B cell (primary cell): Measurements from ENCODE around the gene COL6A1. TPM values are rescaled to one million over a fixed set of nuclear protein-coding genes. Genes with fewer than 3 reads are reported as not detected.

Experiments
- ATAC-seq: fragments of 200-7000 bp; cut with Tn5 transposase; one replicate; pipeline ENCODE4 v1.10.0; 2021; ENCODE audit warnings: low read depth, mild to moderate bottlenecking, moderate number of reproducible peaks, moderate library complexity
- CTCF ChIA-PET: fragments of 350-600 bp; sonication (Branson Sonifier 250); formaldehyde crosslinking; loops from one replicate; lab custom pipeline; 2021; ENCODE audit warnings: antibody characterized with exemption, inconsistent platforms; lab: Charles Lee
- POLR2A ChIA-PET: fragments of 350-600 bp; sonication (Branson Sonifier 250); formaldehyde crosslinking; loops from one replicate; lab custom pipeline; 2021; ENCODE audit warnings: antibody characterized with exemption; lab: Charles Lee
- DNase-seq: peaks from one replicate; pipeline ENCODE4 v3.0.0; 2013
- H2AFZ ChIP-seq: 2 replicates; pipeline ENCODE4 v1.6.1; 2012; ENCODE audit warnings: mild to moderate bottlenecking, low read depth, low read length; ENCODE audit not compliant: insufficient read depth, poor library complexity, severe bottlenecking
- H3K27ac ChIP-seq, 2 donors: 1 replicate in 1 of 2; 2 replicates in 1 of 2; pipeline ENCODE4 v1.5.1; 2012 to 2013; ENCODE audit warnings: low read length in 2 of 2, mild to moderate bottlenecking in 2 of 2, moderate library complexity in 1 of 2
- H3K27me3 ChIP-seq, 4 experiments: fragments of 200-600 bp in 1 of 4; sonication (generic) in 1 of 4; replicated peaks in 1 of 4; 1 replicate in 2 of 4; 2 replicates in 2 of 4; pipeline versions ENCODE4 v1.6.1 to v1.7.0; 2013 to 2016; ENCODE audit warnings: low read length in 3 of 4, mild to moderate bottlenecking in 2 of 4, mixed read lengths in 1 of 4, moderate library complexity in 1 of 4; ENCODE audit not compliant: insufficient read depth in 4 of 4, control insufficient read depth in 3 of 4; ENCODE audit errors: control extremely low read depth in 1 of 4
- H3K36me3 ChIP-seq, 2 experiments: replicated peaks in 1 of 2; 1 replicate in 1 of 2; 2 replicates in 1 of 2; pipeline versions ENCODE4 v1.6.1 to v1.7.1; 2013; ENCODE audit warnings: low read length in 1 of 2; ENCODE audit not compliant: insufficient read depth in 2 of 2, control insufficient read depth in 1 of 2; ENCODE audit errors: control extremely low read depth in 1 of 2, extremely low read depth in 1 of 2
- H3K4me1 ChIP-seq, 2 donors: fragments of 200-600 bp in 1 of 2; sonication (generic) in 1 of 2; 1 replicate in 1 of 2; 2 replicates in 1 of 2; pipeline versions ENCODE4 v1.5.1 to v1.6.1; 2013 to 2017; ENCODE audit warnings: low read length in 2 of 2; ENCODE audit not compliant: control insufficient read depth in 2 of 2, insufficient read depth in 2 of 2
- H3K4me2 ChIP-seq: replicated peaks from 2 replicates; pipeline ENCODE3; 2012; ENCODE audit warnings: mild to moderate bottlenecking, low read depth, low read length; ENCODE audit not compliant: poor library complexity, severe bottlenecking
- H3K4me3 ChIP-seq, 5 experiments: fragments of 200-600 bp in 1 of 5; sonication (generic) in 1 of 5; 1 replicate in 3 of 5; 2 replicates in 2 of 5; pipeline versions ENCODE4 v1.5.1 to v1.7.0; 2011 to 2016; ENCODE audit warnings: low read length in 4 of 5, mild to moderate bottlenecking in 4 of 5, low read depth in 2 of 5, control low read depth in 1 of 5, moderate library complexity in 1 of 5; ENCODE audit not compliant: insufficient read depth in 1 of 5; ENCODE audit errors: control extremely low read depth in 1 of 5, extremely low read depth in 1 of 5
- H3K79me2 ChIP-seq: fragments of 200-600 bp; sonication (generic); one replicate; pipeline ENCODE4 v1.6.0; 2016; ENCODE audit warnings: low read length; ENCODE audit not compliant: control insufficient read depth, insufficient read depth
- H3K9ac ChIP-seq: fragments of 200-600 bp; sonication (generic); 2 replicates; pipeline ENCODE4 v1.6.1; 2017; ENCODE audit warnings: mild to moderate bottlenecking, low read length, moderate library complexity
- H3K9me3 ChIP-seq, 3 donors: one replicate each; pipeline versions ENCODE4 v1.6.1 to v1.7.1; 2013; ENCODE audit warnings: low read length in 2 of 3; ENCODE audit not compliant: control insufficient read depth in 2 of 3, insufficient read depth in 1 of 3; ENCODE audit errors: control extremely low read depth in 1 of 3
- H4K20me1 ChIP-seq: 2 replicates; pipeline ENCODE4 v1.6.0; 2012; ENCODE audit warnings: mild to moderate bottlenecking, low read length; ENCODE audit not compliant: insufficient read depth, control insufficient read depth, poor library complexity, severe bottlenecking
- H3K27ac Mint-ChIP-seq: one replicate; pipeline ENCODE4 v1.8.0; 2021; ENCODE audit warnings: mixed read lengths
- H3K27me3 Mint-ChIP-seq: one replicate; pipeline ENCODE4 v1.8.0; 2021; ENCODE audit warnings: mixed read lengths
- H3K4me1 Mint-ChIP-seq: one replicate; pipeline ENCODE4 v1.8.0; 2021; ENCODE audit warnings: mixed read lengths
- H3K4me3 Mint-ChIP-seq: one replicate; pipeline ENCODE4 v1.8.0; 2021; ENCODE audit warnings: mixed read lengths
- H3K9me3 Mint-ChIP-seq: one replicate; pipeline ENCODE4 v1.8.0; 2022; ENCODE audit warnings: mixed read lengths; ENCODE audit not compliant: insufficient read depth
- EZH2 ChIP-seq: IDR thresholded peaks from 2 replicates; pipeline ENCODE4 v1.6.1; 2012; ENCODE audit warnings: borderline replicate concordance, low read depth, mild to moderate bottlenecking, moderate library complexity, low read length; ENCODE audit not compliant: insufficient read depth, poor library complexity, severe bottlenecking
- WGBS: methylation state at CpG from one replicate; pipeline ENCODE4 v1.1.5; 2013; ENCODE audit warnings: missing lambda C conversion rate; ENCODE audit not compliant: insufficient coverage; 5-methylcytosine and 5-hydroxymethylcytosine counted together
- intact Hi-C: fragments of 100-400 bp; cut with micrococcal nuclease; formaldehyde crosslinking; loops from one replicate; pipeline ENCODE4 v1.10.0; 2022
- polyA plus RNA-seq: library from polyadenylated mRNA; depleted of rRNA; stranded (reverse); fragments of >200 nt; gene quantifications from 2 replicates; pipeline ENCODE4 v1.2.3, GENCODE V29; 2012
- total RNA-seq, 2 donors: library from RNA; stranded (reverse); fragments of 120-200 nt in 1 of 2; gene quantifications; 1 replicate in 1 of 2; 2 replicates in 1 of 2; pipeline versions ENCODE4 v1.2.3 to v1.2.4, GENCODE V29; 2013 to 2022
- TF ChIP-seq, protein P1 (sequence below): fragments of 200-600 bp; IDR thresholded peaks from one replicate; pipeline ENCODE4 v1.8.0; 2022; ENCODE audit warnings: antibody characterized with exemption, mild to moderate bottlenecking

The COL6A1 gene
- total and polyA plus RNA-seq, 2 donors (not counting 1 experiment from before 2014, with no cell fraction given): 0.39 to 0.67 TPM

- peaks cover 0 to 10% (median 0%) of the 10 kb centered on the region in 3 donors for H3K9me3 ChIP-seq
- Mint-ChIP-seq H3K27ac (no peak overlapping the region), H3K27me3 (no peaks in the 10 kb centered on the region), H3K4me3 (no peak overlapping the region), H3K9me3 (no peaks in the 10 kb centered on the region), H3K4me1 (no peaks in the 10 kb centered on the region)
- H3K36me3 ChIP-seq: no peaks in the 10 kb centered on the region
- H4K20me1 ChIP-seq: no peaks in the 10 kb centered on the region
- ChIA-PET CTCF (no interaction called here), POLR2A (no interaction called here)
- DNase-seq: no peak
- no peak overlapping the region for H3K27ac ChIP-seq
- H3K4me1 ChIP-seq: no peaks in the 10 kb centered on the region
- H3K4me2 ChIP-seq: no peak overlapping the region
- no peak overlapping the region for H3K4me3 ChIP-seq
- 94% methylated on average over 24 of the region's 24 CpGs for WGBS
- no peak for TF ChIP-seq EZH2
- TF ChIP-seq, protein P1, sequence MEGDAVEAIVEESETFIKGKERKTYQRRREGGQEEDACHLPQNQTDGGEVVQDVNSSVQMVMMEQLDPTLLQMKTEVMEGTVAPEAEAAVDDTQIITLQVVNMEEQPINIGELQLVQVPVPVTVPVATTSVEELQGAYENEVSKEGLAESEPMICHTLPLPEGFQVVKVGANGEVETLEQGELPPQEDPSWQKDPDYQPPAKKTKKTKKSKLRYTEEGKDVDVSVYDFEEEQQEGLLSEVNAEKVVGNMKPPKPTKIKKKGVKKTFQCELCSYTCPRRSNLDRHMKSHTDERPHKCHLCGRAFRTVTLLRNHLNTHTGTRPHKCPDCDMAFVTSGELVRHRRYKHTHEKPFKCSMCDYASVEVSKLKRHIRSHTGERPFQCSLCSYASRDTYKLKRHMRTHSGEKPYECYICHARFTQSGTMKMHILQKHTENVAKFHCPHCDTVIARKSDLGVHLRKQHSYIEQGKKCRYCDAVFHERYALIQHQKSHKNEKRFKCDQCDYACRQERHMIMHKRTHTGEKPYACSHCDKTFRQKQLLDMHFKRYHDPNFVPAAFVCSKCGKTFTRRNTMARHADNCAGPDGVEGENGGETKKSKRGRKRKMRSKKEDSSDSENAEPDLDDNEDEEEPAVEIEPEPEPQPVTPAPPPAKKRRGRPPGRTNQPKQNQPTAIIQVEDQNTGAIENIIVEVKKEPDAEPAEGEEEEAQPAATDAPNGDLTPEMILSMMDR: no peak
- no peak for ATAC-seq
- H3K9ac ChIP-seq: no peak overlapping the region
- H2AFZ ChIP-seq: no peak overlapping the region
- H3K27me3 ChIP-seq: peaks cover 0 to 2% (median 0%) of the 10 kb centered on the region in 4 experiments
- intact Hi-C loops: no loop called here
- no peaks in the 10 kb centered on the region for H3K79me2 ChIP-seq
These were observed 36.3 kb upstream of the COL6A1 start for GRCh38 chr21:45945066-45945867.

- Histone ChIP-seq H2AFZ (no peak overlapping the region), H3K4me2 (no peak overlapping the region), H3K36me3 (no peaks in the 10 kb centered on the region), H3K27me3 (peaks cover 0 to 2% (median 0%) of the 10 kb centered on the region in 4 experiments), H3K9ac (no peak overlapping the region), H3K4me3 (no peak overlapping the region), H3K9me3 (peaks cover 0 to 9% (median 0%) of the 10 kb centered on the region in 3 donors), H3K27ac (no peak overlapping the region), H3K4me1 (no peaks in the 10 kb centered on the region), H4K20me1 (no peaks in the 10 kb centered on the region), H3K79me2 (no peaks in the 10 kb centered on the region)
- ATAC-seq: no peak
- WGBS: 85% methylated on average over 12 of the region's 12 CpGs
- TF ChIP-seq, protein P1: no peak
- TF ChIP-seq EZH2: no peak
- no peaks in the 10 kb centered on the region for H3K4me1 Mint-ChIP-seq
- no peaks in the 10 kb centered on the region for H3K9me3 Mint-ChIP-seq
- no peak overlapping the region for H3K27ac Mint-ChIP-seq
- intact Hi-C loops: no loop called here
- CTCF ChIA-PET: no interaction called here
- H3K4me3 Mint-ChIP-seq: no peak overlapping the region
- H3K27me3 Mint-ChIP-seq: peaks cover 1% of the 10 kb centered on the region
- POLR2A ChIA-PET: no interaction called here
- DNase-seq: no peak
These were observed 35.7 kb upstream of the COL6A1 start for GRCh38 chr21:45945868-45946210.
